Tibial artery (tissue), 4 donors: Measurements from ENCODE around the gene ODAD4.
A peak's percentile ranks its signal among the peaks of the same experiment; 100 is the strongest.
"Not testable (repeated sequence)": the region's sequence is repeated elsewhere in the genome, so short reads cannot be mapped to it uniquely, and the experiment has no call there.

Experiments used
- DNase-seq, 2 donors: peaks; one replicate each; pipeline ENCODE4 v3.0.0-alpha.2; 2019
- H3K27ac ChIP-seq, 2 donors: fragments of 200-600 bp; sonication (generic) in 1 of 2; 1 replicate in 1 of 2; 2 replicates in 1 of 2; pipeline ENCODE4 v1.5.1; 2018 to 2019; ENCODE audit warnings: mild to moderate bottlenecking in 1 of 2
- H3K27me3 ChIP-seq, 2 donors: fragments of 200-600 bp; sonication (generic) in 1 of 2; one replicate each; pipeline versions ENCODE4 v1.5.1 to v1.6.0; 2016 to 2019
- H3K36me3 ChIP-seq, 3 donors: fragments of 200-600 bp; sonication (generic) in 2 of 3; one replicate each; pipeline ENCODE4 v1.5.1; 2016 to 2019; ENCODE audit warnings: mild to moderate bottlenecking in 2 of 3
- H3K4me1 ChIP-seq, 4 donors: fragments of 200-600 bp; sonication (generic) in 2 of 4; 1 replicate in 3 of 4; 2 replicates in 1 of 4; pipeline ENCODE4 v1.5.1; 2016 to 2019
- H3K4me3 ChIP-seq, 2 donors: fragments of 200-600 bp; sonication (generic) in 1 of 2; 1 replicate in 1 of 2; 2 replicates in 1 of 2; pipeline ENCODE4 v1.5.1; 2018 to 2019; ENCODE audit warnings: mild to moderate bottlenecking in 2 of 2
- H3K9me3 ChIP-seq, 3 donors: fragments of 200-600 bp; sonication (generic) in 1 of 3; one replicate each; pipeline ENCODE4 v1.5.1; 2016 to 2019
- intact Hi-C: fragments of 100-400 bp; cut with DNase I; formaldehyde crosslinking; loops from one replicate; pipeline ENCODE4 v1.15.0; 2023; ENCODE audit warnings: low total_unique reads
- TF ChIP-seq, protein P1 (sequence below), 2 experiments: fragments of 200-600 bp in 1 of 2; fragments of 450-650 bp in 1 of 2; IDR thresholded peaks; one replicate each; pipeline ENCODE4 v1.5.1; 2017 to 2019; ENCODE audit warnings: antibody characterized with exemption in 2 of 2, mild to moderate bottlenecking in 1 of 2, moderate library complexity in 1 of 2

The ODAD4 gene

DNA sequence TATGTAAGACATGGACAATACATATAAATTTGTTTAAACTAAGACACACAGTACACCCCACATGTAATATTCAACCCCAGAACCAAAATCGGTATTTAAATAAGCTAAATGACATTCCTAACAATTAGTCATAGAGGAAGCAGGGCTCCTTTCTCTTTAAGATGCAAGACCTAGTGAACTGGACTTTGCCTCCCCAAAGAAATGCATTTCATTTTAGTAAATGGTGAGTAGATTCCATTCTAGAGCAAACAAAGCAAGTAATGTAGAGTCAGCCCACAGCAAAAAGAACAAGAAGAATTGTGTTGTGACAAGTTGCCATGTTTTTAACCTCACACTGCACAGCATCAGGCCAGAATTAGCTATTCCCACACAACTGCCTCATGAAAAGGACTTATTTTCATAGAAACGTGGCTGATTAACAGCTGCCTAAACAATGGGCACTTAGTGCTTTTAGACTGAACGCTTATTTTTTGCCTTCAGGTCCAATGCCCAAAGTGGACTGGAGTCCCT, 72.4 kb downstream of the ODAD4 start:
- no peak for DNase-seq
- TF ChIP-seq, protein P1, sequence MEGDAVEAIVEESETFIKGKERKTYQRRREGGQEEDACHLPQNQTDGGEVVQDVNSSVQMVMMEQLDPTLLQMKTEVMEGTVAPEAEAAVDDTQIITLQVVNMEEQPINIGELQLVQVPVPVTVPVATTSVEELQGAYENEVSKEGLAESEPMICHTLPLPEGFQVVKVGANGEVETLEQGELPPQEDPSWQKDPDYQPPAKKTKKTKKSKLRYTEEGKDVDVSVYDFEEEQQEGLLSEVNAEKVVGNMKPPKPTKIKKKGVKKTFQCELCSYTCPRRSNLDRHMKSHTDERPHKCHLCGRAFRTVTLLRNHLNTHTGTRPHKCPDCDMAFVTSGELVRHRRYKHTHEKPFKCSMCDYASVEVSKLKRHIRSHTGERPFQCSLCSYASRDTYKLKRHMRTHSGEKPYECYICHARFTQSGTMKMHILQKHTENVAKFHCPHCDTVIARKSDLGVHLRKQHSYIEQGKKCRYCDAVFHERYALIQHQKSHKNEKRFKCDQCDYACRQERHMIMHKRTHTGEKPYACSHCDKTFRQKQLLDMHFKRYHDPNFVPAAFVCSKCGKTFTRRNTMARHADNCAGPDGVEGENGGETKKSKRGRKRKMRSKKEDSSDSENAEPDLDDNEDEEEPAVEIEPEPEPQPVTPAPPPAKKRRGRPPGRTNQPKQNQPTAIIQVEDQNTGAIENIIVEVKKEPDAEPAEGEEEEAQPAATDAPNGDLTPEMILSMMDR (IDR thresholded peaks at IDR 0.05), result no peak
- no peak overlapping the region for H3K4me3 ChIP-seq
- H3K36me3 ChIP-seq, result peaks cover 29 to 51% (median 48%) of the 10 kb centered on the region in 3 donors
- intact Hi-C loops, result loop anchor here (5.0 kb wide), 1 partner anchor 1851 kb away; no protein-coding TSS in a partner anchor
- H3K9me3 ChIP-seq, result no peaks in the 10 kb centered on the region
- H3K27me3 ChIP-seq, result no peaks in the 10 kb centered on the region
- H3K27ac ChIP-seq, result no peak overlapping the region
- H3K4me1 ChIP-seq, result peaks cover 0 to 11% (median 2%) of the 10 kb centered on the region in 4 donors

- H3K4me1 ChIP-seq, result peaks cover 0 to 27% (median 3%) of the 10 kb centered on the region in 4 donors
- H3K9me3 ChIP-seq, result no peaks in the 10 kb centered on the region
- peaks cover 8 to 29% (median 28%) of the 10 kb centered on the region in 3 donors for H3K36me3 ChIP-seq
- intact Hi-C loops, result no loop called here
- H3K27me3 ChIP-seq, result no peaks in the 10 kb centered on the region
- H3K4me3 ChIP-seq, result no peak overlapping the region
- TF ChIP-seq, protein P1 (IDR thresholded peaks at IDR 0.05), result no peak
- DNase-seq, result no peak
- H3K27ac ChIP-seq, result no peak overlapping the region
Measured at GRCh38 chr17:42005166-42005565, 74.7 kb downstream of the ODAD4 start.

- TF ChIP-seq, protein P1 (IDR thresholded peaks at IDR 0.05), result no peak
- Histone ChIP-seq H3K36me3 (peaks cover 0 to 4% (median 0%) of the 10 kb centered on the region in 3 donors), H3K27me3 (no peaks in the 10 kb centered on the region), H3K4me3 (no peak overlapping the region), H3K27ac (no peak overlapping the region), H3K9me3 (no peaks in the 10 kb centered on the region), H3K4me1 (peaks cover 0 to 67% (median 20%) of the 10 kb centered on the region in 4 donors)
- no peak for DNase-seq
- intact Hi-C loops, result no loop called here
Measured at GRCh38 chr17:42009170-42009569, 78.8 kb downstream of the ODAD4 start.

- intact Hi-C loops, H3K27ac ChIP-seq, H3K4me3 ChIP-seq, H3K27me3 ChIP-seq, H3K9me3 ChIP-seq, H3K36me3 ChIP-seq: not testable (repeated sequence)
- peaks cover 0 to 74% (median 27%) of the 10 kb centered on the region in 4 donors for H3K4me1 ChIP-seq
- peak in 1 of 2 donors; percentile 33 for DNase-seq
Measured at GRCh38 chr17:42010266-42010680, 79.9 kb downstream of the ODAD4 start.

GRCh38 chr17:42010898-42011516, 80.6 kb downstream of the ODAD4 start:
- intact Hi-C loops, result no loop called here
- no peak for DNase-seq
- no peaks in the 10 kb centered on the region for H3K27me3 ChIP-seq
- H3K4me3 ChIP-seq, result no peak overlapping the region
- H3K4me1 ChIP-seq, result peaks cover 0 to 81% (median 35%) of the 10 kb centered on the region in 4 donors
- H3K27ac ChIP-seq, result no peak overlapping the region
- TF ChIP-seq, protein P1 (IDR thresholded peaks at IDR 0.05), result no peak
- no peaks in the 10 kb centered on the region for H3K9me3 ChIP-seq
- H3K36me3 ChIP-seq, result peaks cover 0 to 4% (median 0%) of the 10 kb centered on the region in 3 donors

DNA sequence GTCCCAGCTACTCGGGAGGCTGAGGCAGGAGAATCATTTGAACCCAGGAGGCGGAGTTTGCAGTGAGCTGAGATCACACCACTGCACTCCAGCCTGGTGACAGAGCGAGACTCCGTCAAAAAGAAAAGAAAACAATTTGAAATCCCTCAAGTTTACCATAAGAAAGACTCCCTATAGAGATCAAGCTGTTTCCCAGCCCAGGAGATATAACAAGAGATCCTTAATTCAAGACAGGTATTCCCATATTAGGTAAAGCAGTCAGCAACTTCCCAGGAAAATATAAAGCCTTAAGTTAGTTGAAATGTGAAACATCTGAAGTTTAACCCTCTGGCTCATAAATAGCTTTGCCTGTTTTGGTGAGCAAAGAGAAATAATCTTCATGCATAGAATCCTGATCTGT, 81.9 kb downstream of the ODAD4 start:
- peaks cover 0 to 81% (median 38%) of the 10 kb centered on the region in 4 donors for H3K4me1 ChIP-seq
- H3K27ac ChIP-seq, result not testable (repeated sequence)

DNA sequence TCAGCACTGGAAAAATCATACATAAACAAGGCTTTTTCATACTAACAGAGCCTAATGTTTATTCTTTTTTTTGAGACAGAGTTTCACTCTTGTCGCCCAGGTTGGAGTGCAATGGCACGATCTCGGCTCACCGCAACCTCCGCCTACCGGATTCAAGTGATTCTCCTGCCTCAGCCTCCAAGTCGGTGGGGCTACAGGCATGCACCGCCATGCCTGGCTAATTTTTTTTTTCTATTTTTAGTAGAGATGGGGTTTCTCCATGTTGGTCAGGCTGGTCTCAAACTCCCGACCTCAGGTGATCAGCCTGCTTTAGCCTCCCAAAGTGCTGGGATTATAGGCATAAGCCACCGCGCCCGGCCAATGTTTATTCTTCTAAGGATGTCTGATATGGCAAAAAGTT, 83.3 kb downstream of the ODAD4 start:
- H3K4me3 ChIP-seq, intact Hi-C loops, H3K9me3 ChIP-seq, DNase-seq, H3K36me3 ChIP-seq, H3K27me3 ChIP-seq, H3K27ac ChIP-seq: not testable (repeated sequence)
- peaks cover 0 to 85% (median 45%) of the 10 kb centered on the region in 4 donors for H3K4me1 ChIP-seq

More for the DNA sequence above, 81.9 kb downstream of the ODAD4 start:
- DNase-seq, H3K9me3 ChIP-seq, H3K36me3 ChIP-seq, H3K4me3 ChIP-seq, H3K27me3 ChIP-seq, intact Hi-C loops: not testable (repeated sequence)
